Uterus (tissue), 4 donors: ENCODE data around the gene PYGB. TPM values are rescaled to one million over a fixed set of nuclear protein-coding genes. Genes with fewer than 3 reads are reported as not detected.

Experiments
- DNase-seq, 2 donors: peaks; one replicate each; pipeline ENCODE4 v3.0.0-alpha.2; 2019 to 2020
- H3K27ac ChIP-seq, 2 donors: fragments of 200-600 bp; sonication (generic); 1 replicate in 1 of 2; 2 replicates in 1 of 2; pipeline ENCODE4 v1.5.1; 2016 to 2018
- H3K27me3 ChIP-seq, 2 donors: fragments of 200-600 bp; sonication (generic); one replicate each; pipeline ENCODE4 v1.5.1; 2018 to 2019; ENCODE audit warnings: control low read depth in 1 of 2
- H3K36me3 ChIP-seq, 2 donors: fragments of 200-600 bp; sonication (generic); one replicate each; pipeline ENCODE4 v1.5.1; 2019; ENCODE audit warnings: control low read depth in 1 of 2
- H3K4me1 ChIP-seq, 2 donors: fragments of 200-600 bp; sonication (generic); one replicate each; pipeline ENCODE4 v1.5.1; 2018 to 2019; ENCODE audit warnings: control low read depth in 1 of 2
- H3K4me3 ChIP-seq, 2 donors: fragments of 200-600 bp; sonication (generic); 1 replicate in 1 of 2; 2 replicates in 1 of 2; pipeline ENCODE4 v1.5.1; 2018 to 2019; ENCODE audit warnings: mild to moderate bottlenecking in 1 of 2
- H3K9me3 ChIP-seq, 2 donors: fragments of 200-600 bp; sonication (generic); one replicate each; pipeline ENCODE4 v1.5.1; 2019; ENCODE audit warnings: control low read depth in 1 of 2
- POLR2A ChIP-seq, 2 donors: fragments of 450-650 bp; IDR thresholded peaks; one replicate each; pipeline ENCODE4 v1.6.1; 2016; ENCODE audit warnings: antibody characterized with exemption in 2 of 2, mild to moderate bottlenecking in 1 of 2, moderate library complexity in 1 of 2
- intact Hi-C: fragments of 100-400 bp; cut with DNase I; formaldehyde crosslinking; loops from one replicate; pipeline ENCODE4 v1.15.1; 2023; ENCODE audit warnings: low total_unique reads
- total RNA-seq, 4 donors: library from RNA; depleted of rRNA in 3 of 4; stranded (reverse); fragments of >200 nt in 3 of 4; gene quantifications; one replicate each; pipeline versions ENCODE4 v1.1.0 to v1.2.4, GENCODE V29; 2014 to 2023
- TF ChIP-seq, protein P1 (sequence below), 4 experiments: fragments of 200-600 bp in 2 of 4; fragments of 450-650 bp in 2 of 4; sonication (generic) in 2 of 4; IDR thresholded peaks; one replicate each; pipeline ENCODE4 v1.5.1; 2016 to 2019; ENCODE audit warnings: antibody characterized with exemption in 4 of 4, mild to moderate bottlenecking in 2 of 4, moderate library complexity in 1 of 4
- donor health status: DM: yes; HTN: yes; CAD: no.

PYGB gene
- total RNA-seq, 4 donors from 2014 or later, result 26.2 to 87.9 (median 49.8) TPM

DNA sequence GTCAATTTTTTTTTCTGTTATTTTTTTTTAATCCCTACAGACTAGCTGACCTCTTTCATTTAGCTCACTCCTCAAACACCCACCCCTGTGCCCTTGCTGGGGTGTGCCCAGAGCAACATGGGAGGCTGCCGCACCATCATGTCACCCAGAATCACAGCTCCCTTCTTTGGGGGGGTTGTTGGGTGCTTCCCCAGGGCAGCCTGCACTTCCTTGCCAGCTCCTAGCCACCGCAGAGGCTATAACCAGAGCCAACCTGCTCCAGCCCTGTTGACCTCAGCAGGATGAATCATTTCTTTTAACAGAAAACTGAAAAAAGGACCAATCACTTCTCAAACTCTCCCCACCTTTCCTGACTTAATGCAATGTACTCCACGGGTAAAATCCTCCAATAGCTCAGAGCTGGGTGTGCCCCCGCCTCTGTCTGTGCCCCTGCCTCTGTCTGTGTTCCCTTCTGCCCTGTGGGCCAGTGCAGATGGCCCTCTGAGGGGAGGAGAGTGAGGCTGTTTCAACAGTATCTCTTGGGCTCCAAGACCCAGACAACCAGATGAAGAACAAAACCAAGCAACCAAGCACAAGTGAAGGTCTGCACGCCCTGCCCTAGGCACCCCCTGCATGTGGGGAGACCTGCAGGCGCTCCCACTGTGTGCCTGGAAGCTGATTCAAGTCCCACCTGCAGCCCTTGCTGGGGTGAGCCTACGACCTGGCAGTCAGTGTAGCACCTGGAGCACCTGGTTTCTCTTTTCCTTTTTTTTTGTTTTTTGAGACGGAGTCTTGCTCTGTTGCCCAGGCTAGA is 67.7 kb downstream of the PYGB start:
- TF ChIP-seq, protein P1, sequence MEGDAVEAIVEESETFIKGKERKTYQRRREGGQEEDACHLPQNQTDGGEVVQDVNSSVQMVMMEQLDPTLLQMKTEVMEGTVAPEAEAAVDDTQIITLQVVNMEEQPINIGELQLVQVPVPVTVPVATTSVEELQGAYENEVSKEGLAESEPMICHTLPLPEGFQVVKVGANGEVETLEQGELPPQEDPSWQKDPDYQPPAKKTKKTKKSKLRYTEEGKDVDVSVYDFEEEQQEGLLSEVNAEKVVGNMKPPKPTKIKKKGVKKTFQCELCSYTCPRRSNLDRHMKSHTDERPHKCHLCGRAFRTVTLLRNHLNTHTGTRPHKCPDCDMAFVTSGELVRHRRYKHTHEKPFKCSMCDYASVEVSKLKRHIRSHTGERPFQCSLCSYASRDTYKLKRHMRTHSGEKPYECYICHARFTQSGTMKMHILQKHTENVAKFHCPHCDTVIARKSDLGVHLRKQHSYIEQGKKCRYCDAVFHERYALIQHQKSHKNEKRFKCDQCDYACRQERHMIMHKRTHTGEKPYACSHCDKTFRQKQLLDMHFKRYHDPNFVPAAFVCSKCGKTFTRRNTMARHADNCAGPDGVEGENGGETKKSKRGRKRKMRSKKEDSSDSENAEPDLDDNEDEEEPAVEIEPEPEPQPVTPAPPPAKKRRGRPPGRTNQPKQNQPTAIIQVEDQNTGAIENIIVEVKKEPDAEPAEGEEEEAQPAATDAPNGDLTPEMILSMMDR (IDR thresholded peaks at IDR 0.05), result no peak
- no peak for TF ChIP-seq POLR2A (IDR thresholded peaks at IDR 0.05)
- intact Hi-C loops, result no loop called here
- H3K4me3 ChIP-seq, result no peak overlapping the region
- no peak for DNase-seq
- peaks cover 0 to 6% of the 10 kb centered on the region in 2 donors for H3K4me1 ChIP-seq
- no peak overlapping the region for H3K27ac ChIP-seq
- no peaks in the 10 kb centered on the region for H3K36me3 ChIP-seq
- H3K27me3 ChIP-seq, result no peaks in the 10 kb centered on the region
- H3K9me3 ChIP-seq, result no peaks in the 10 kb centered on the region

DNA sequence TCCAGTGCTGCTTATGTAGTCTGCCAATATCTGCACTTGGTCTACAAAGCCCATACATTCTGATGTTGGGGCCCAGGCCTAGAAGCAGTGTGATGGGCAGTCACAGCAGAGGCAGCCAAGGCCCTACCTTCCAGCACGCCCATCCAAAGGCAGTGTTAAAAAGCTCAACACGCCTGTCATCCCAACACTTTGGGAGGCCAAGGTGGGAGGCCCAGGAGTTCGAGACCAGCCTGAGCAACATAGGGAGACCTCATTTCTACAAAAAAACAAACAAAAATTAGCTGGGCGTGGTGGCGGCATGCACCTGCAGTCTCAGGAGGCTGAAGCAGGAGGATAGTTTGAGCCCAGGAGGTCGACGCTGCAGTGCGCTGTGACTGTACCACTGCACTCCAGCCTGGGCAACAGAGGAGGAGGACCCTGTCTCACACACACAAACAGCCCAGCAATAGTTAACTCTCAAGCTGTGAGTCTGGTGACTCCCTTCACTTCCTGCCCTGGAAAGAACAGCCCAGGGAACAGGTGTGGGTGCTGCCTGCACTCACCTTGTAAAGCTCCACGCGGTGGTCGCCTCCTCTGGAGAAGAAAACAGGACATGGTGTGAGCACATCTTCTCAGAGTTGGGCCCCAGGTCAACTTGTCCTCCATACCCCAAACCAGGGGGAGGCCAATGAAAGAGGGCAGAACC is 68.8 kb downstream of the PYGB start:
- peak in 1 of 2 donors; percentile 8 for DNase-seq
- H3K36me3 ChIP-seq, result no peaks in the 10 kb centered on the region
- no peak overlapping the region for H3K4me3 ChIP-seq
- intact Hi-C loops, result no loop called here
- H3K4me1 ChIP-seq, result no peaks in the 10 kb centered on the region
- no peaks in the 10 kb centered on the region for H3K9me3 ChIP-seq
- H3K27me3 ChIP-seq, result no peaks in the 10 kb centered on the region
- H3K27ac ChIP-seq, result no peak overlapping the region
- TF ChIP-seq, protein P1 (IDR thresholded peaks at IDR 0.05), result no peak
- TF ChIP-seq POLR2A (IDR thresholded peaks at IDR 0.05), result no peak

DNA sequence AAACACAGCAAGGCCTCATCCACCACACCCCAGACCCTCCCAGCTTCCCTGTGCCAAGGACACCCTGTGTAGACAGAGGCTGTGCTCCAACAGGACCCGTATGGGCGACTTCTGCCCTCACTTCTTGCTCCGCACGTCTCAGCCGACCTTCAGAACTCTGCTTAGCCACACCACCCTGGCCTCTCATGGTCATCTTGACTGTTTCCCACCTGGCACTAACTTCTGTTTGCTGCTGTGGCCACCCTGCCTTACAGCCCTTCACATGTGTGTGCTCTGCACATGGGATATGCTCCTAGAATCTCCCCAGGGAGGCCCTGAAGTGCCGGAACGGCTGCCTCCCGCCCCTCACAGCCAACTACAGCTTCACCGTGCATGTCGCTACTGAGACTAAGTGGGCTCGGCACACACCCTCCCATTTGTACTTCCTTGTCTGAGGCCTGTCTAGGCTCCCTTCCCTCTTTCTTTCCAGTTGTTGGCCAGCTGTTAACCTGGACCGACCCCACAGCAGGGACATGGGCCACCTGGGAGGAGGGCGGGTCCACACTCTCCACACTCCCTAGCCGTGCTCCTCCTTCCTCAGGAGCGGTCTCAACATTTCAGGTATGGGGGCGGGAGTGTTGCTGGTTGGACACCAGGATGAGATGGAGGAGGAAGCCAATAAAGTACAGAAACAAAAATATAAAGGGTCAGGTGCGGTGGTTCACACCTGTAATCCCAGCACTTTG is 69.6 kb downstream of the PYGB start:
- H3K9me3 ChIP-seq, result no peaks in the 10 kb centered on the region
- no peaks in the 10 kb centered on the region for H3K36me3 ChIP-seq
- no peak overlapping the region for H3K4me3 ChIP-seq
- peak in 1 of 2 donors; percentile 10 for DNase-seq
- no peaks in the 10 kb centered on the region for H3K27me3 ChIP-seq
- TF ChIP-seq POLR2A (IDR thresholded peaks at IDR 0.05), result no peak
- TF ChIP-seq, protein P1 (IDR thresholded peaks at IDR 0.05), result no peak
- H3K4me1 ChIP-seq, result no peaks in the 10 kb centered on the region
- intact Hi-C loops, result no loop called here
- H3K27ac ChIP-seq, result no peak overlapping the region

DNA sequence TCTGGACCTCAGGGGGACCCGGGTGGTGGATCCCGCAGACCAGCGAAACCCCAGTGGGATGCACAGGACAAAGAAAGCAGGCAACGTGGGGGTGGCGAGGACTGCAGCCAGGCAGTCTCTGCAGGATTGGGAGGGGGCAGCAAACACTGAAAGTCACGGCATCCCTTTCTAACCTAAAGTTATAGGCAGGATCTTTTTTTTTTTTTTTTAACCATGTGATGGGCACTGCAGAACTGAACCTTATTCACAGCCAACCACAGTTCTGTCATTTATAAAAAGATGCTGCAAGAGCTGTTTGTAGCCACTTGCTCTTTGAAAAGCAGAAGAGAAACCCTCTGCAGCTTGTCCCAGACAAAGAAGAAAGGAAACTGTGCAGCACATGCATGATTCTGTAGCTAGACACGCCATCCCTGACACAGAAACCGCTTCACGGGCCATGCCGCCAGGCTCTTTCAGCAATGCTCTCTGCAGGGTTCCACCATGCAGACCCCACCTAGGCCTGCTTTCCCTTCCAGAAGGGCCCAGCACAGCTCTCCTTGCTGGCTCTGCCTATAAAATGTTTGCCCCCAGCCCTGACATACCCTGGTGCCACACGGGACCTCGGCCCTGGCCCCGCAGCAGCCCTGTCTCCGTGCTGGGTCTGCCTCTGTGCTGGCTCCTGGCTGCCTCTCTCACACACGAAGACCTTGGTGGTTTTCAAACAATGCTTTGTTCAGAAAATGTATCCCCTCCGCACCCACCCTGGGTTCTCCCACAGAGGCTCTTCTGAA is 70.8 kb downstream of the PYGB start:
- no peaks in the 10 kb centered on the region for H3K36me3 ChIP-seq
- H3K27me3 ChIP-seq, result no peaks in the 10 kb centered on the region
- TF ChIP-seq, protein P1 (IDR thresholded peaks at IDR 0.05), result no peak
- no peak overlapping the region for H3K27ac ChIP-seq
- intact Hi-C loops, result no loop called here
- H3K4me3 ChIP-seq, result no peak overlapping the region
- DNase-seq, result peak in 1 of 2 donors; percentile 11
- no peaks in the 10 kb centered on the region for H3K9me3 ChIP-seq
- no peaks in the 10 kb centered on the region for H3K4me1 ChIP-seq
